SK-MEL-5 (cell line): Measurements from ENCODE around the gene LPIN3. TPM values are rescaled to one million over a fixed set of nuclear protein-coding genes. Genes with fewer than 3 reads are reported as not detected.

Experiments used
- DNase-seq: peaks from one replicate; pipeline ENCODE4 v3.0.0-alpha.2; 2016; ENCODE audit warnings: low read depth, low spot score
- in situ Hi-C: cut with HindIII; loops from 2 replicates; pipeline ENCODE4 v1.10.0; 2016; ENCODE audit warnings: low sequenced_read_pairs, high pct_unique_total_duplicates, low pct_unique_long_range_greater_than_20kb
- total RNA-seq: library from RNA; depleted of rRNA; stranded (reverse); fragments of >200 nt; shearing (Covaris generic); gene quantifications from 2 replicates; pipeline ENCODE4 v1.2.3, GENCODE V29; 2014

The LPIN3 gene
- total RNA-seq, 1 experiment from 2014 or later, result 6.2 TPM

- in situ Hi-C loops, result no loop called here
- no peak for DNase-seq
These were observed 4.5 kb downstream of the LPIN3 start for GRCh38 chr20:41344938-41345728.

GRCh38 chr20:41345729-41346067 lies 5.1 kb downstream of the LPIN3 start:
- no peak for DNase-seq
- in situ Hi-C loops, result no loop called here

- in situ Hi-C loops, result no loop called here
These were observed 7.2 kb downstream of the LPIN3 start for GRCh38 chr20:41347523-41348429.

GRCh38 chr20:41348430-41349172 lies 8.0 kb downstream of the LPIN3 start:
- DNase-seq, result no peak
- in situ Hi-C loops, result no loop called here

More at GRCh38 chr20:41347523-41348429, 7.2 kb downstream of the LPIN3 start:
- no peak for DNase-seq

GRCh38 chr20:41349266-41349665 lies 8.6 kb downstream of the LPIN3 start:
- DNase-seq, result no peak
- in situ Hi-C loops, result no loop called here

- in situ Hi-C loops, result no loop called here
- DNase-seq, result no peak
These were observed 9.3 kb downstream of the LPIN3 start for GRCh38 chr20:41349943-41350342.

- in situ Hi-C loops, result no loop called here
- no peak for DNase-seq
These were observed 9.9 kb downstream of the LPIN3 start for GRCh38 chr20:41350408-41350962.

- in situ Hi-C loops, result no loop called here
- no peak for DNase-seq
These were observed 11.5 kb downstream of the LPIN3 start for GRCh38 chr20:41352106-41352505.

- in situ Hi-C loops, result no loop called here
- DNase-seq, result no peak
These were observed 12.0 kb downstream of the LPIN3 start for GRCh38 chr20:41352666-41353065.

GRCh38 chr20:41353530-41353929 lies 12.9 kb downstream of the LPIN3 start:
- in situ Hi-C loops, result no loop called here
- DNase-seq, result no peak

- in situ Hi-C loops, result no loop called here
- no peak for DNase-seq
These were observed 14.6 kb downstream of the LPIN3 start for GRCh38 chr20:41355192-41355591.

- in situ Hi-C loops, result no loop called here
- no peak for DNase-seq
These were observed 15.1 kb downstream of the LPIN3 start for GRCh38 chr20:41355598-41356203.

- in situ Hi-C loops, result no loop called here
- no peak for DNase-seq
These were observed 16.3 kb downstream of the LPIN3 start for GRCh38 chr20:41356951-41357350.

GRCh38 chr20:41357424-41358163 lies 17.0 kb downstream of the LPIN3 start:
- no peak for DNase-seq
- in situ Hi-C loops, result no loop called here

- in situ Hi-C loops, result no loop called here
- DNase-seq, result no peak
These were observed 17.6 kb downstream of the LPIN3 start for GRCh38 chr20:41358230-41358629.

GRCh38 chr20:41358717-41359116 lies 18.1 kb downstream of the LPIN3 start:
- no peak for DNase-seq
- in situ Hi-C loops, result no loop called here

GRCh38 chr20:41359541-41360011 lies 19.0 kb downstream of the LPIN3 start:
- in situ Hi-C loops, result no loop called here
- no peak for DNase-seq
